ENCODE results near the gene SAA2.
"Not testable (repeated sequence)": the region's sequence is repeated elsewhere in the genome, so short reads cannot be mapped to it uniquely, and the experiment has no call there.

SAA2 gene

GRCh38 chr11:18264035-18264434, 15.6 kb upstream of the SAA2 start:
- TF ChIP-seq, protein P1, sequence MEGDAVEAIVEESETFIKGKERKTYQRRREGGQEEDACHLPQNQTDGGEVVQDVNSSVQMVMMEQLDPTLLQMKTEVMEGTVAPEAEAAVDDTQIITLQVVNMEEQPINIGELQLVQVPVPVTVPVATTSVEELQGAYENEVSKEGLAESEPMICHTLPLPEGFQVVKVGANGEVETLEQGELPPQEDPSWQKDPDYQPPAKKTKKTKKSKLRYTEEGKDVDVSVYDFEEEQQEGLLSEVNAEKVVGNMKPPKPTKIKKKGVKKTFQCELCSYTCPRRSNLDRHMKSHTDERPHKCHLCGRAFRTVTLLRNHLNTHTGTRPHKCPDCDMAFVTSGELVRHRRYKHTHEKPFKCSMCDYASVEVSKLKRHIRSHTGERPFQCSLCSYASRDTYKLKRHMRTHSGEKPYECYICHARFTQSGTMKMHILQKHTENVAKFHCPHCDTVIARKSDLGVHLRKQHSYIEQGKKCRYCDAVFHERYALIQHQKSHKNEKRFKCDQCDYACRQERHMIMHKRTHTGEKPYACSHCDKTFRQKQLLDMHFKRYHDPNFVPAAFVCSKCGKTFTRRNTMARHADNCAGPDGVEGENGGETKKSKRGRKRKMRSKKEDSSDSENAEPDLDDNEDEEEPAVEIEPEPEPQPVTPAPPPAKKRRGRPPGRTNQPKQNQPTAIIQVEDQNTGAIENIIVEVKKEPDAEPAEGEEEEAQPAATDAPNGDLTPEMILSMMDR (IDR thresholded peaks at IDR 0.05; ENCODE audit: low read depth, low read length): no peak
- no peak overlapping the region for H3K4me3 ChIP-seq (ENCODE audit: low read depth, low read length)

DNA sequence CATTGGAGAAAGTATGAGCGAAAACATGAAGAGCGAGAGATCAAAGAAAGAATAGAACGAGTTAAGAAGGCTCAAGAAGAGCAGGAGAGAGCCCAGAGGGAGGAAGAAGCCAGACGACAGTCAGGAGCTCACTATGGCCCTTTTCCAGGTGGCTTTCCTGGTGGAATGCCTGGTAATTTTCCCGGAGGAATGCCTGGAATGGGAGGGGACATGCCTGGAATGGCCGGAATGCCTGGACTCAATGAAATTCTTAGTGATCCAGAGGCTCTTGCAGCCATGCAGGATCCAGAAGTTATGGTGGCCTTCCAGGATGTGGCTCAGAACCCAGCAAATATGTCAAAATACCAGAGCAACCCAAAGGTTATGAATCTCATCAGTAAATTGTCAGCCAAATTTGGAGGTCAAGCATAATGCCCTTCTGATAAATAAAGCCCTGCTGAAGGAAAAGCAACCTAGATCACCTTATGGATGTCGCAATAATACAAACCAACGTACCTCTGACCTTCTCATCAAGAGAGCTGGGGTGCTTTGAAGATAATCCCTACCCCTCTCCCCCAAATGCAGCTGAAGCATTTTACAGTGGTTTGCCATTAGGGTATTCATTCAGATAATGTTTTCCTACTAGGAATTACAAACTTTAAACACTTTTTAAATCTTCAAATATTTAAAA, 14.3 kb upstream of the SAA2 start:
- not testable (repeated sequence) for H3K4me3 ChIP-seq (ENCODE audit: low read depth, low read length)

DNA sequence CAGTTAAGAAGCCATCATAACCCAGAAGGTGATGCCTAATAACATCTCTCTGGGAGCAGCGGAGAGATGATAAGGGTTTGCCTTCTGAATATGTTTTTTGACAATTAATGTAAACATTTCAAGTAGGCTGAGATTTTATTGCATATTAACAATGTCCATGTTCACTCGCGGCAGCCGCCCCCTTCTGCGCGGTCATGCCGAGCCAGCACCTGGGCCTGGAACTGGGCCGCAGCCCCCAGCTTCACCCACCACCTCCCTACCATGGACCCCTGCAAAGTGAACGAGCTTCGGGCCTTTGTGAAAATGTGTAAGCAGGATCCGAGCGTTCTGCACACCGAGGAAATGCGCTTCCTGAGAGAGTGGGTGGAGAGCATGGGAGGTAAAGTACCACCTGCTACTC, 13.3 kb upstream of the SAA2 start:
- no peak overlapping the region for H3K4me3 ChIP-seq (ENCODE audit: low read depth, low read length)
- TF ChIP-seq, protein P1 (IDR thresholded peaks at IDR 0.05; ENCODE audit: low read depth, low read length): no peak

DNA sequence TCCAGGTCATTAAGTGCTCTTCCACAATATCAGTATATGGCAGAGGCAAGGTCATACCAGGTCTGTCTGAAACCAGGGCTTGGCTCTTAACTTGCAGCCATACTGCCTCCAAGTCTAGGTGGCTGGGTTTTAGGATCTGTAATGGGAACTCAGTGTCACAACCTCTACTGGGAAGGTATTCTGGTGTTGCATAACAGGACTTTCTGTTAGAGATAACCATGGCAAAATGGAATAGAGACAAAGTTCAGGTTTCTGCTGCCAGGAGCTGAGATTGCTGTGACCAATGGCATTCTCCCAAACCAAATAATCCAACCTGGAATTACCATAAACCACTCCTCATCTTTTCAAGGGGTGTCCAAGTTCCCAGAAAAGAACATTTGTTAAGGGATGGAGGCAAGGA, 10.8 kb upstream of the SAA2 start:
- no peak overlapping the region for H3K4me3 ChIP-seq (ENCODE audit: low read depth, low read length)
- TF ChIP-seq, protein P1 (IDR thresholded peaks at IDR 0.05; ENCODE audit: low read depth, low read length): no peak

DNA sequence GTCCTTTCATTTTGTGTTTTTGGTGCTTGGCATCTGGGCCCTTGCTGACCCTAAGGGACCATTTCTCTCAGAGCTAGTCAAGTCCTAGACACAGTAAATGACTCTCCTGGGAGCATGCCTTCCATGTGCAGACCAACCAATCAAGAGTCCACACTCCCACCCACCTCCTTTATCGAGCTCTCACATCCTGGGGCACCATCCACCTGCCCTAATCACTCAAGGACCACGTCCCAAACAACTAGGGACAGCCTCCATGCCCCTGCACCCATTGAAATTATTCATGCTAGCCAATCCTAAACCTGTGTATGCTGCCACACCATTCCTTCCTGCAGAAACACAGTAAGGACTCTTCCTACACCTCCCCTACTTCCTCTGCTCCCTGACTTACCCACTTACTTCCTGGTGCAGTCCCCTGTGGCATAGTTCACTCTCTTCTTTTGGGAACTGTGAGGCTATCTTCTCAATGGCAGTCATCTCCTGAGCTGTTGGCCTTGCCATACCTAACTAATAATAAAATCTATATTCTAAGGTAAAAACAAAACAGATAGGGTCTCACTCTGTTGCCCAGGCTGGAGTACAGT, 6.4 kb upstream of the SAA2 start:
- H3K4me3 ChIP-seq (ENCODE audit: low read depth, low read length): no peak overlapping the region
- TF ChIP-seq, protein P1 (IDR thresholded peaks at IDR 0.05; ENCODE audit: low read depth, low read length): no peak

GRCh38 chr11:18253778-18254338, 5.4 kb upstream of the SAA2 start:
- TF ChIP-seq, protein P1 (IDR thresholded peaks at IDR 0.05; ENCODE audit: low read depth, low read length): no peak
- no peak overlapping the region for H3K4me3 ChIP-seq (ENCODE audit: low read depth, low read length)

DNA sequence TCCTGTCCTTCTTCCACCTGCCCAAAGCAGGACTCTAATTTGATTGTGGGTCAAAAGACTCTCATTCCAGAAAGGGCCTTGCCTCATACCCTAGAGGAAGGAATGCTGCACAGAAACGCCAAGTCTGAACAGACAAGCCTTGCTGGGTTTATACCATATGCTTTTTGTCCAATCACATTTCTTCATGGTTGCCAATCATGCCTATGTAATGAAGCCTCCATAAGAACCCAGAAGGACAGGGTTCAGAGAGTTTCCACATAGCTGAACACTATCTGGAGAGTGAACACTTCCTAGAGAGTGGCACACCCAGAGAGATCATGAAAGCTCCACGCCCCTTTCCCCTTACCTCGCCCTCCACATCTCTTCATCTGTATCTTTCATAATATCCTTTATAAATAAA, 4.8 kb upstream of the SAA2 start:
- TF ChIP-seq, protein P1 (IDR thresholded peaks at IDR 0.05; ENCODE audit: low read depth, low read length): no peak
- no peak overlapping the region for H3K4me3 ChIP-seq (ENCODE audit: low read depth, low read length)

- H3K4me3 ChIP-seq (ENCODE audit: low read depth, low read length): not testable (repeated sequence)
Observed at GRCh38 chr11:18247191-18247581, 1.3 kb downstream of the SAA2 start.

DNA sequence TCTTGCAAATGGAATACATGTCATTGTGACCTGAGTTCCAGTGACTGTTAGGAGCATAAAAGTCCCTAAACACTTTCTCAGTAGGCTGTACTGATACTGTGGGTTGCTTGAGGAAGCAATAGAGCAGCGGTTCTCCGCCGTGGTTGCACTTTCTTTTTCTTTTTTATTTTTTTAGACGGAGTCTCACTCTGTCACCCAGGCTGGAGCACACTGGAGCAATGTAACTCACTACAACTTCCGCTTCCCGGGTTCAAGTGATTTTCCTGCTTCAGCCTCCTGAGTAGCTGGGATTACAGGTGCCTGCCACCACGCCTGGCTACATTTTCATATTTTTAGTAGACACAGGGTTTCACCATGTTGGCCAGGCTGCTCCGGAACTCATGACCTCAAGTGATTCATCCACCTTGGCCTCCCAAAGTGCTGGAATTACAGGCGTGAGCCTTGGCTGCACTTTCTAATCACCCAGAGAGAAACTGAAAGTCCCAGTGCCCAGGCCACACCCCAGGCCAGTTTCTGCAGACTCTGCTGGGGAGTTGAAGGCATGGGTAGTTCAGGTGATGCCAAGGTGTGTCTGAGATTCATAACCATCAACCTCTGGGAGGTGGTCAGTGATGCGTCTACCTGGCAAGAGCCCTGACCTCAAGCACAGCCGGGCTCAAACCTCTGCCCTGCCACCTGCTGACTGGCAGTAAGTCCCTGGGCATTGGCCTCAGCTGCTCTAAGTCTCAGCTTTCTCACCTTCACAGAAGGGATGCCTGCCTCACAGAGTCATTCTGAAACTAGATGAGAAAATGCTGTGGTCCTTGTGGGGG, 1.9 kb downstream of the SAA2 start:
- H3K4me3 ChIP-seq (ENCODE audit: low read depth, low read length): not testable (repeated sequence)
